NCI-H2171 treated with DMSO at 0.1 percent for 48 hours (cell line): ENCODE data around the gene SEMA3D.

Source experiments
- DNase-seq: peaks from one replicate; lab custom pipeline; 2025; lab: John Stamatoyannopoulos, UW

Gene SEMA3D

GRCh38 chr7:85078181-85078580 is 108.7 kb downstream of the SEMA3D start:
- no peak for DNase-seq

GRCh38 chr7:85075864-85076263 is 111.0 kb downstream of the SEMA3D start:
- DNase-seq, result no peak

GRCh38 chr7:85074992-85075391 is 111.9 kb downstream of the SEMA3D start:
- DNase-seq, result no peak

GRCh38 chr7:85074016-85074415 is 112.8 kb downstream of the SEMA3D start:
- DNase-seq, result no peak

- DNase-seq, result no peak
Measured at GRCh38 chr7:85070967-85071628, 115.8 kb downstream of the SEMA3D start.

GRCh38 chr7:85068799-85069198 is 118.1 kb downstream of the SEMA3D start:
- no peak for DNase-seq

- no peak for DNase-seq
Measured at GRCh38 chr7:85067371-85067770, 119.5 kb downstream of the SEMA3D start.

GRCh38 chr7:85065888-85066485 is 120.9 kb downstream of the SEMA3D start:
- no peak for DNase-seq

- no peak for DNase-seq
Measured at GRCh38 chr7:85065306-85065705, 121.5 kb downstream of the SEMA3D start.

- no peak for DNase-seq
Measured at GRCh38 chr7:85062651-85063050, 124.2 kb downstream of the SEMA3D start.

GRCh38 chr7:85061456-85061855 is 125.4 kb downstream of the SEMA3D start:
- DNase-seq, result no peak

- no peak for DNase-seq
Measured at GRCh38 chr7:85060696-85061095, 126.2 kb downstream of the SEMA3D start.

GRCh38 chr7:85055906-85056305 is 130.9 kb downstream of the SEMA3D start:
- no peak for DNase-seq

GRCh38 chr7:85055196-85055595 is 131.7 kb downstream of the SEMA3D start:
- DNase-seq, result no peak

GRCh38 chr7:85054306-85054705 is 132.6 kb downstream of the SEMA3D start:
- DNase-seq, result no peak

GRCh38 chr7:85052894-85053293 is 134.0 kb downstream of the SEMA3D start:
- no peak for DNase-seq

GRCh38 chr7:85052056-85052737 is 134.7 kb downstream of the SEMA3D start:
- no peak for DNase-seq

GRCh38 chr7:85046534-85046933 is 140.3 kb downstream of the SEMA3D start:
- DNase-seq, result no peak

- DNase-seq, result peak; percentile 72
Measured at GRCh38 chr7:85041605-85042216, 145.1 kb downstream of the SEMA3D start.

- DNase-seq, result no peak
Measured at GRCh38 chr7:85039196-85039923, 147.5 kb downstream of the SEMA3D start.

GRCh38 chr7:85038466-85038865 is 148.4 kb downstream of the SEMA3D start:
- DNase-seq, result no peak

GRCh38 chr7:85033263-85033662 is 153.6 kb downstream of the SEMA3D start:
- no peak for DNase-seq
